Ascending aorta (tissue), 2 donors: ENCODE data around the gene PPP1R1C. TPM values are rescaled to one million over a fixed set of nuclear protein-coding genes. Genes with fewer than 3 reads are reported as not detected.
"Not testable (repeated sequence)": the region's sequence is repeated elsewhere in the genome, so short reads cannot be mapped to it uniquely, and the experiment has no call there.

Experiments
- DNase-seq, 2 donors: peaks; one replicate each; pipeline ENCODE4 v3.0.0-alpha.2; 2019; ENCODE audit warnings: low spot score in 2 of 2
- H3K27ac ChIP-seq, 2 donors: fragments of 200-600 bp; sonication (generic); one replicate each; pipeline ENCODE4 v1.5.1; 2016 to 2017; ENCODE audit warnings: mild to moderate bottlenecking in 1 of 2
- H3K27me3 ChIP-seq: fragments of 200-600 bp; sonication (generic); one replicate; pipeline ENCODE4 v1.5.1; 2017
- H3K36me3 ChIP-seq, 2 donors: fragments of 200-600 bp; sonication (generic); one replicate each; pipeline ENCODE4 v1.5.1; 2016
- H3K4me1 ChIP-seq, 2 donors: fragments of 200-600 bp; sonication (generic); one replicate each; pipeline ENCODE4 v1.5.1; 2016 to 2017; ENCODE audit warnings: mild to moderate bottlenecking in 1 of 2
- H3K4me3 ChIP-seq, 2 donors: fragments of 200-600 bp; sonication (generic); one replicate each; pipeline ENCODE4 v1.5.1; 2016 to 2017; ENCODE audit warnings: mild to moderate bottlenecking in 1 of 2
- H3K9me3 ChIP-seq, 2 donors: fragments of 200-600 bp; sonication (generic); one replicate each; pipeline ENCODE4 v1.5.1; 2016
- intact Hi-C: fragments of 100-400 bp; cut with DNase I; formaldehyde crosslinking; loops from one replicate; pipeline ENCODE4 v1.15.1; 2023
- total RNA-seq: library from RNA; depleted of rRNA; stranded (reverse); fragments of >200 nt; gene quantifications from one replicate; pipeline ENCODE4 v1.1.0, GENCODE V29; 2016
- TF ChIP-seq, protein P1 (sequence below), 3 experiments: fragments of 200-600 bp in 2 of 3; fragments of 450-650 bp in 1 of 3; sonication (generic) in 2 of 3; IDR thresholded peaks; one replicate each; pipeline ENCODE4 v1.5.1; 2016 to 2019; ENCODE audit warnings: antibody characterized with exemption in 3 of 3, mild to moderate bottlenecking in 1 of 3, moderate library complexity in 1 of 3

Gene PPP1R1C
- total RNA-seq, 1 donor from 2014 or later, result not detected

DNA sequence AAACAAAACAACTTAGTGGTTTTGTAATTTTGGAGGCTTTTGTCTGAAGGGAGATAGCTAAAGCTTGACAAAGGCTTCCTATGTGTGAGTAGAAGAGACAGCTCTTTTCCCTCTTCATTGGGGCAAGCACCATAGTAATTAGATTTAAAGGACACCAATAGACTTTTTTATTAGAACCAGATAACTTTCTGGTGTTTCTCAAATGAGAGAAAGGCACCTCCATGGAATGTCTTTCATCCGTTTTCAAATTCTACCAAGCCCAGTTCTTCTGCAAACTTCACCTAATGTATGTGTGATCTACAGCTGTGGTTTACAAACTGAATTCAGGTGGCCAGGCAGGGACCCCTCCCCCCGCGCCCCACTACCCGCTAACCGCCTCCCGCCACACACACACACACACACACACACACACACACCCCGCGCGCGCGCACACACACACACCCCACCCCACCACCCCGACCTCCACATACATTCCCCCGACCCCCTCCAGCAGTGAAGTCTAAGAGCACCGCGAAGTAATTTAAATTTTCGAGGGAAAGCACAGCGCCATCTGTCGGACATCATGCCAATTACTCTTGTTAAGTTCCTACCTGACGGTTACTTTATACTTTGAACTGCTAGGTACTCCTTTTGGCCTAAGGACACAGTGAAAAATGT, 31.6 kb upstream of the PPP1R1C start:
- peak overlapping the region; percentile 20 to 55 for H3K4me3 ChIP-seq
- peak in 1 of 2 donors; percentile 72 for DNase-seq

GRCh38 chr2:181954538-181954883, 31.1 kb upstream of the PPP1R1C start:
- intact Hi-C loops, result loop anchor here (2.0 kb wide), 2 partner anchors 122 to 212 kb away; no protein-coding TSS in a partner anchor
- TF ChIP-seq, protein P1, sequence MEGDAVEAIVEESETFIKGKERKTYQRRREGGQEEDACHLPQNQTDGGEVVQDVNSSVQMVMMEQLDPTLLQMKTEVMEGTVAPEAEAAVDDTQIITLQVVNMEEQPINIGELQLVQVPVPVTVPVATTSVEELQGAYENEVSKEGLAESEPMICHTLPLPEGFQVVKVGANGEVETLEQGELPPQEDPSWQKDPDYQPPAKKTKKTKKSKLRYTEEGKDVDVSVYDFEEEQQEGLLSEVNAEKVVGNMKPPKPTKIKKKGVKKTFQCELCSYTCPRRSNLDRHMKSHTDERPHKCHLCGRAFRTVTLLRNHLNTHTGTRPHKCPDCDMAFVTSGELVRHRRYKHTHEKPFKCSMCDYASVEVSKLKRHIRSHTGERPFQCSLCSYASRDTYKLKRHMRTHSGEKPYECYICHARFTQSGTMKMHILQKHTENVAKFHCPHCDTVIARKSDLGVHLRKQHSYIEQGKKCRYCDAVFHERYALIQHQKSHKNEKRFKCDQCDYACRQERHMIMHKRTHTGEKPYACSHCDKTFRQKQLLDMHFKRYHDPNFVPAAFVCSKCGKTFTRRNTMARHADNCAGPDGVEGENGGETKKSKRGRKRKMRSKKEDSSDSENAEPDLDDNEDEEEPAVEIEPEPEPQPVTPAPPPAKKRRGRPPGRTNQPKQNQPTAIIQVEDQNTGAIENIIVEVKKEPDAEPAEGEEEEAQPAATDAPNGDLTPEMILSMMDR (IDR thresholded peaks at IDR 0.05), result no peak
- Histone ChIP-seq H3K27ac (no peak overlapping the region), H3K36me3 (no peaks in the 10 kb centered on the region), H3K9me3 (no peaks in the 10 kb centered on the region), H3K4me1 (no peaks in the 10 kb centered on the region), H3K27me3 (no peaks in the 10 kb centered on the region), H3K4me3 (peak overlapping the region; percentile 20 to 55)
- no peak for DNase-seq

More for the DNA sequence above, 31.6 kb upstream of the PPP1R1C start:
- Histone ChIP-seq H3K9me3 (no peaks in the 10 kb centered on the region), H3K27ac (no peak overlapping the region), H3K36me3 (no peaks in the 10 kb centered on the region), H3K4me1 (no peaks in the 10 kb centered on the region), H3K27me3 (no peaks in the 10 kb centered on the region)
- TF ChIP-seq, protein P1 (IDR thresholded peaks at IDR 0.05), result peak in 2 of 3 experiments; percentile 63 to 72
- intact Hi-C loops, result loop anchor here (2.0 kb wide), 2 partner anchors 123 to 211 kb away; no protein-coding TSS in a partner anchor

DNA sequence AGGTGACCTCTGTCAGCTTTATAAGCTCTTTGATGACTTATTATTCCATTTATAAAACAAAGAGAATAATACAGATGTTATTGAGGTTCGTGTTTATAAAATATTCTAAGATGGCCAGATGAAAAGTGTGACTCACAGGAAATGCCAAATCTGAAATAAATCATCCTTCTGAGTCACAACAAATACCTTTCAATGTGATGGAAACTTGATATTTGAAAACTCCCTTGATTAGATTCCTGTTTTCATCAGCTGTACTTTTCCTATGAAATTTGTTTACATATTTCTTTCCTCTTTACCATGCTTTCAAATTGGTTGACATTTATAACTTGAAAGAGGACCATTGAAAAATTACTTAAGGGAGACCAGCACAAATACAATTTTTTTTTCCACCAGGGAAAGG, 30.6 kb upstream of the PPP1R1C start:
- DNase-seq, result no peak
- TF ChIP-seq, protein P1 (IDR thresholded peaks at IDR 0.05), result no peak
- Histone ChIP-seq H3K4me1 (no peaks in the 10 kb centered on the region), H3K36me3 (no peaks in the 10 kb centered on the region), H3K9me3 (no peaks in the 10 kb centered on the region), H3K27me3 (no peaks in the 10 kb centered on the region), H3K27ac (no peak overlapping the region), H3K4me3 (no peak overlapping the region)
- intact Hi-C loops, result loop anchor here (2.0 kb wide), 2 partner anchors 122 to 212 kb away; no protein-coding TSS in a partner anchor

DNA sequence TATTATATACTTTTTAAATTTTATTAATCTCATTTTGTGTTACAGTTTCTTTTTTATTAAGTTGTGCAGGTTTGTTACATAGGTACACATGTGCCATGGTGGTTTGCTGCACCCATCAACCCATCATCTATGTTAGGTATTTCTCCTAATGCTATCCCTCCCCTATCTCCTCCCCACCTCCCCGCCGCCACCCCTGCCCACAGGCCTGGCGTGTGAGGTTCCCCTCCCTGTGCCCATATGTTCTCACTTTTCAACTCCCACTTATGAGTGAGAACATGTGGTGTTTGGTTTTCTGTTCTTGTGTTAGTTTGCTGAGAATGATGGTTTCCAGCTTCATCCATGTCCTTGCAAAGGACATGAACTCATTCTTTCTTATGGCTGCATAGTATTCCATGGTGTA, 29.8 kb upstream of the PPP1R1C start:
- intact Hi-C loops, result loop anchor here (2.0 kb wide), 2 partner anchors 121 to 213 kb away; no protein-coding TSS in a partner anchor
- H3K27ac ChIP-seq, DNase-seq, H3K27me3 ChIP-seq, H3K4me1 ChIP-seq, H3K4me3 ChIP-seq, H3K36me3 ChIP-seq, H3K9me3 ChIP-seq: not testable (repeated sequence)

DNA sequence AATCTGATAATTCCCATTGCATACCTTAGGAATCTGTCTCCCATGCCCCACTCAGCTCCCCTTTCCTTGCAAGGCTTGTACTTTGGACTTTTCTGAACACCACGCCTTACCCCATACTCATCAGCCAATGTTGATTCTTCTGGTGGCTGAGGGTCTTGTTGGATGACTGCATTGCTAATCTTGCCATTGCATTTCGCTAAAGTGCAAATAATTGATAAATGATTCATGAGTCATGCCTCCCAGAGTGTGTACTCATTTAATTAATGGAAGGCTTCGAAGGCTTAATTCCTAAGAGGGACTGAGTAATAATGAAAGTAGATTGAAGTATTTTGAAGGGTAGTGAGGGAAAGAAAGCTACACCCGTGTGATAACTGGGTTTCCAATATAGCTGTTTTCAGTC, 28.0 kb upstream of the PPP1R1C start:
- Histone ChIP-seq H3K4me3 (no peak overlapping the region), H3K27me3 (no peaks in the 10 kb centered on the region), H3K9me3 (no peaks in the 10 kb centered on the region), H3K36me3 (no peaks in the 10 kb centered on the region), H3K4me1 (no peaks in the 10 kb centered on the region), H3K27ac (no peak overlapping the region)
- intact Hi-C loops, result no loop called here
- no peak for DNase-seq
- TF ChIP-seq, protein P1 (IDR thresholded peaks at IDR 0.05), result no peak

DNA sequence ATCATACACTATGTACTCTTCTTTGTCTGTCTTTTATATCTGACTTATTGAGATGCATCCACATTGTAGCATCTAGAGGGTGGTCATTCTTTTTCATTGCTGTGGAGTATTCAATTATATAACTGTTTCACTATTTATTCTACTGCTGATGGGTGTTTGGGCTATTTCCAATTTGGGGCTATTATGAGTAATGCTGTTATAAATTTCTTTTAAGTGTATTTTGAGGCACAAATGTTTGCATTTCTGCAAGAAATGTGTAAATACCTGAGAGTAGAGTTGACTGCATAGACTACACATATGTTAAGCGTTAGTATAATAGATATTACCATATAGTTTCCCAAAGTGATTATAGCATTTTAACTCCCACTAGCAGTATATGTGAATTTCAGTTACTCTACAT, 26.9 kb upstream of the PPP1R1C start:
- intact Hi-C loops, result no loop called here
- Histone ChIP-seq H3K27ac (no peak overlapping the region), H3K4me3 (no peak overlapping the region), H3K36me3 (no peaks in the 10 kb centered on the region), H3K9me3 (no peaks in the 10 kb centered on the region), H3K27me3 (no peaks in the 10 kb centered on the region), H3K4me1 (no peaks in the 10 kb centered on the region)
- TF ChIP-seq, protein P1 (IDR thresholded peaks at IDR 0.05), result no peak
- DNase-seq, result no peak
